Uterus (tissue), 2 donors: ENCODE data around the gene MEIS1.

ENCODE experiments used
- CTCF ChIP-seq, 4 experiments: fragments of 200-600 bp in 2 of 4; fragments of 450-650 bp in 2 of 4; sonication (generic) in 2 of 4; IDR thresholded peaks; one replicate each; pipeline ENCODE4 v1.5.1; 2016 to 2019; ENCODE audit warnings: antibody characterized with exemption in 4 of 4, mild to moderate bottlenecking in 2 of 4, moderate library complexity in 1 of 4
- POLR2A ChIP-seq, 2 donors: fragments of 450-650 bp; IDR thresholded peaks; one replicate each; pipeline ENCODE4 v1.6.1; 2016; ENCODE audit warnings: antibody characterized with exemption in 2 of 2, mild to moderate bottlenecking in 1 of 2, moderate library complexity in 1 of 2

GRCh38 chr2:66488946-66489345, 54.0 kb downstream of the MEIS1 start:
- no peak for TF ChIP-seq CTCF (IDR thresholded peaks at IDR 0.05)
- TF ChIP-seq POLR2A (IDR thresholded peaks at IDR 0.05) = no peak
